ENCODE measurements around the gene SLC29A4.
"Not testable (repeated sequence)": the region's sequence is repeated elsewhere in the genome, so short reads cannot be mapped to it uniquely, and the experiment has no call there.

DNA sequence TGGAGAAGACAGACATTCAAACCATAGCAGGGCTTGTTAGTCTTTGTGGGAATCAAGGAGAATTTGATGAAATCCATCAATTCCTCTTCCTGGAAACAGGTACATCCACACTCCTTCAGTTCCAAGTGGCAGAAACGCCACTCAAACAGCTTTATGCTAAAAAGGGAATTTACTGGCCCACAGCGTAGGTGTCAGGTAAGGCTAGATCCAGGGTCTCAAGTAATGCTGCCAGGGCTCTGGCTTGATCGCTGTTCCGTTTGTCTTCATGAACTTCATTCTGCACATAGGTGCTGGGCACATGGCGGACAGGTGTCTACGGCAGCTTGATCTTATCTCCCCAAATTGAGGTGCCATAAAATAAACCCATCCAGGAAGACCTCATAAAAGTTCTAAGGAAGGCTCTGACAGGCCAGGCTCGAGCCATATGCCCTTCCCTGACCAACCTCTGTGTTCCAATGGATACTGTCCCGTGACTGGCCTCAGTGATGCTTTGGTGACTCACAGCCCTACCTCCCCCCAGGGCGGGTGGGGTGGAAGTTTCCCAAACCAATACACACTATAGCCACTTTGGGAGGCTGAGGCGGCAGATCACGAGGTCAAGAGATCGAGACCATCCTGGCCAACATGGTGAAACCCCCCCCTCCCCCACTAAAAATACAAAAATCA is 12.6 kb upstream of the SLC29A4 start:
- TF ChIP-seq, protein P1, sequence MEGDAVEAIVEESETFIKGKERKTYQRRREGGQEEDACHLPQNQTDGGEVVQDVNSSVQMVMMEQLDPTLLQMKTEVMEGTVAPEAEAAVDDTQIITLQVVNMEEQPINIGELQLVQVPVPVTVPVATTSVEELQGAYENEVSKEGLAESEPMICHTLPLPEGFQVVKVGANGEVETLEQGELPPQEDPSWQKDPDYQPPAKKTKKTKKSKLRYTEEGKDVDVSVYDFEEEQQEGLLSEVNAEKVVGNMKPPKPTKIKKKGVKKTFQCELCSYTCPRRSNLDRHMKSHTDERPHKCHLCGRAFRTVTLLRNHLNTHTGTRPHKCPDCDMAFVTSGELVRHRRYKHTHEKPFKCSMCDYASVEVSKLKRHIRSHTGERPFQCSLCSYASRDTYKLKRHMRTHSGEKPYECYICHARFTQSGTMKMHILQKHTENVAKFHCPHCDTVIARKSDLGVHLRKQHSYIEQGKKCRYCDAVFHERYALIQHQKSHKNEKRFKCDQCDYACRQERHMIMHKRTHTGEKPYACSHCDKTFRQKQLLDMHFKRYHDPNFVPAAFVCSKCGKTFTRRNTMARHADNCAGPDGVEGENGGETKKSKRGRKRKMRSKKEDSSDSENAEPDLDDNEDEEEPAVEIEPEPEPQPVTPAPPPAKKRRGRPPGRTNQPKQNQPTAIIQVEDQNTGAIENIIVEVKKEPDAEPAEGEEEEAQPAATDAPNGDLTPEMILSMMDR (IDR thresholded peaks at IDR 0.05 in 2 of 3, conservative IDR thresholded peaks at IDR 0.05 in 1 of 3; ENCODE audit: borderline replicate concordance in 1 of 3, insufficient read depth in 1 of 3, low read depth in 2 of 3, low read length in 2 of 3): not testable (repeated sequence)
- not testable (repeated sequence) for TF ChIP-seq JUND (IDR thresholded peaks at IDR 0.05); ZNF274 (IDR thresholded peaks at IDR 0.05; ENCODE audit: low read depth, low read length); POLR2AphosphoS5 (IDR thresholded peaks at IDR 0.05; ENCODE audit: low read depth, low read length); RAD21 (IDR thresholded peaks at IDR 0.05; ENCODE audit: low read depth); POLR2A (IDR thresholded peaks at IDR 0.05; ENCODE audit: borderline replicate concordance, extremely low read depth, insufficient read depth, insufficient read length)
- TF ChIP-seq, protein P2, sequence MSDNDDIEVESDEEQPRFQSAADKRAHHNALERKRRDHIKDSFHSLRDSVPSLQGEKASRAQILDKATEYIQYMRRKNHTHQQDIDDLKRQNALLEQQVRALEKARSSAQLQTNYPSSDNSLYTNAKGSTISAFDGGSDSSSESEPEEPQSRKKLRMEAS (IDR thresholded peaks at IDR 0.05): not testable (repeated sequence)
- TF ChIP-seq, protein P3, sequence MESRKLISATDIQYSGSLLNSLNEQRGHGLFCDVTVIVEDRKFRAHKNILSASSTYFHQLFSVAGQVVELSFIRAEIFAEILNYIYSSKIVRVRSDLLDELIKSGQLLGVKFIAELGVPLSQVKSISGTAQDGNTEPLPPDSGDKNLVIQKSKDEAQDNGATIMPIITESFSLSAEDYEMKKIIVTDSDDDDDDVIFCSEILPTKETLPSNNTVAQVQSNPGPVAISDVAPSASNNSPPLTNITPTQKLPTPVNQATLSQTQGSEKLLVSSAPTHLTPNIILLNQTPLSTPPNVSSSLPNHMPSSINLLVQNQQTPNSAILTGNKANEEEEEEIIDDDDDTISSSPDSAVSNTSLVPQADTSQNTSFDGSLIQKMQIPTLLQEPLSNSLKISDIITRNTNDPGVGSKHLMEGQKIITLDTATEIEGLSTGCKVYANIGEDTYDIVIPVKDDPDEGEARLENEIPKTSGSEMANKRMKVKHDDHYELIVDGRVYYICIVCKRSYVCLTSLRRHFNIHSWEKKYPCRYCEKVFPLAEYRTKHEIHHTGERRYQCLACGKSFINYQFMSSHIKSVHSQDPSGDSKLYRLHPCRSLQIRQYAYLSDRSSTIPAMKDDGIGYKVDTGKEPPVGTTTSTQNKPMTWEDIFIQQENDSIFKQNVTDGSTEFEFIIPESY (IDR thresholded peaks at IDR 0.05; ENCODE audit: extremely low read depth, insufficient replicate concordance, low read length): not testable (repeated sequence)
